HG03378 (cell line): ENCODE measurements around the gene PLXNA3.

Experiments
- ATAC-seq: cut with Tn5 transposase; IDR thresholded peaks from one replicate; pipeline ENCODE4 v1.9.1; 2021; ENCODE audit warnings: mild to moderate bottlenecking, moderate library complexity; ENCODE audit not compliant: unreplicated experiment

The PLXNA3 gene

GRCh38 chrX:154476821-154477220 is 18.7 kb downstream of the PLXNA3 start:
- ATAC-seq = no peak

GRCh38 chrX:154477891-154478477 is 19.9 kb downstream of the PLXNA3 start:
- no peak for ATAC-seq

GRCh38 chrX:154478728-154479622 is 20.9 kb downstream of the PLXNA3 start, which contains the start of gene LAGE3:
LAGE3 (minus strand) TSS chrX:154479281; CDS start chrX:154478915, 366 bp downstream.
- ATAC-seq = peak; percentile 54

- no peak for ATAC-seq
These were observed 23.1 kb downstream of the PLXNA3 start for GRCh38 chrX:154481195-154481594.

GRCh38 chrX:154481911-154482601 is 24.0 kb downstream of the PLXNA3 start:
- no peak for ATAC-seq

GRCh38 chrX:154482786-154483185 is 24.7 kb downstream of the PLXNA3 start:
- no peak for ATAC-seq

- no peak for ATAC-seq
These were observed 25.2 kb downstream of the PLXNA3 start for GRCh38 chrX:154483325-154483724.

- ATAC-seq = no peak
These were observed 26.4 kb downstream of the PLXNA3 start for GRCh38 chrX:154484255-154485149.

GRCh38 chrX:154485150-154486051 is 27.3 kb downstream of the PLXNA3 start:
- no peak for ATAC-seq

- no peak for ATAC-seq
These were observed 27.9 kb downstream of the PLXNA3 start for GRCh38 chrX:154486052-154486395.

- no peak for ATAC-seq
These were observed 28.5 kb downstream of the PLXNA3 start, which contains the start of gene UBL4A for GRCh38 chrX:154486396-154487207. UBL4A (minus strand) TSS chrX:154486615; CDS start chrX:154486584, 31 bp downstream.

GRCh38 chrX:154487518-154488290 is 29.6 kb downstream of the PLXNA3 start:
- ATAC-seq = no peak

- ATAC-seq = no peak
These were observed 30.4 kb downstream of the PLXNA3 start for GRCh38 chrX:154488336-154489075.

GRCh38 chrX:154489182-154489581 is 31.1 kb downstream of the PLXNA3 start:
- no peak for ATAC-seq

GRCh38 chrX:154490021-154490413 is 31.9 kb downstream of the PLXNA3 start:
- no peak for ATAC-seq

GRCh38 chrX:154490414-154491083 is 32.5 kb downstream of the PLXNA3 start, which contains the start of gene SLC10A3:
SLC10A3 (minus strand) TSS chrX:154490629; CDS start chrX:154488940, 1,689 bp downstream.
- peak; percentile 70 for ATAC-seq

- no peak for ATAC-seq
These were observed 36.6 kb downstream of the PLXNA3 start for GRCh38 chrX:154494715-154495114.
